Measurements from ENCODE around the gene CCDC57.
"Not testable (repeated sequence)": the region's sequence is repeated elsewhere in the genome, so short reads cannot be mapped to it uniquely, and the experiment has no call there.

The CCDC57 gene

DNA sequence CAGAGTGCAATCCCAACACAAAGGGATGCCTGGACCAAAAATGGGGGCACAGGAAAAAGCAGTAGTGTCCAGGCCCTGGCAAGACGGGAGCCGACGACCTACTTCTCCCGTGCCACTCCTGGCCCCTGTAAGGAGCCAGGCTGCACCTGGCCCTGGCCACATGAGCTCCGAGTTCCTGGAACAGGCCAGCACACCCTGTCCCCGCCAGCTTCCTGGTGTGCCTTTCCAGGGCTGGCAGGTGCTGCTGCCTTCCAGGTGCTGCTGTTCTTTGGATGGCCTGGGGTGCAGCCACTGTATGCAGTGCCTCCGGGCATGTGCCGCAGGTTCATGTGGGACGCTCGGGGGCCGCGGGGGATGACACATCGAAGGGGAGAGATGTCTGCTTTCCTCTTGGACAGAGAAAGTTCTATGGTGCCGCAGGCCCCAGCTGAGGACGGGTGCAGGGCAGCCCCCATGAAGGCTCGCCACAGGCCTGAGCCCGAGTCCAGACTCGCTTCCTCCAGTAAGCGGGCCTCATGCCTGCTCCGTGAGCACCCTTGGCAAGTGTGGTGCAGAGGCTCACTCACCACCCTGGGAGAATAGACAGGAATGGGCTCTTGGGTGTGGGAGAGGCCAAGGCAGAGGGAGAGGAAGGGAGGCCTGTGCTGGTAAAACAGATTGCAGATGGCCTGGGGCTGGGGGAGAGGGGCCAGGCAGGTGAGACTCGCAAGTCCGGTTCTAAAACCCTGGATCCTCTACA is 59.9 kb downstream of the CCDC57 start:
- DNase-seq (ENCODE audit: low spot score): no peak

DNA sequence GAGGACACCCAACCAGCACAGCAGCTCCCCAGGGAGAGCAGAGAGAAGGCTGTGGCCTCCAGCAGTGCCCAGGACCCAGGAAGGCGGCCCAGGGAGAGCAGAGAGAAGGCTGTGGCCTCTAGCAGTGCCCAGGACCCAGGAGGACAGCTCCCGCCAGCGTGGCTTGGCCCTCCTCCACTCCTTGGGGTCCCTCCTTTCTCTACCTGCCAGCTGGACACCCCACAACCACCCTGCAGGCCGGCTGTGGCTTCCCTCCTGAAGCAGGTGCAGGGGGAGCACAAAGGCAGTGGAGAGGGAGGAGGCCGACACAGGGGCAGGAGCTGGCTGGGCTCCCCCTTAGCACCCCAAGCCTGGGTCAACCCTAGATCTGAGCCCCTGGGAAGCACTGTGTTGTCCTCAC is 60.5 kb downstream of the CCDC57 start:
- no peak for DNase-seq (ENCODE audit: low spot score)

DNA sequence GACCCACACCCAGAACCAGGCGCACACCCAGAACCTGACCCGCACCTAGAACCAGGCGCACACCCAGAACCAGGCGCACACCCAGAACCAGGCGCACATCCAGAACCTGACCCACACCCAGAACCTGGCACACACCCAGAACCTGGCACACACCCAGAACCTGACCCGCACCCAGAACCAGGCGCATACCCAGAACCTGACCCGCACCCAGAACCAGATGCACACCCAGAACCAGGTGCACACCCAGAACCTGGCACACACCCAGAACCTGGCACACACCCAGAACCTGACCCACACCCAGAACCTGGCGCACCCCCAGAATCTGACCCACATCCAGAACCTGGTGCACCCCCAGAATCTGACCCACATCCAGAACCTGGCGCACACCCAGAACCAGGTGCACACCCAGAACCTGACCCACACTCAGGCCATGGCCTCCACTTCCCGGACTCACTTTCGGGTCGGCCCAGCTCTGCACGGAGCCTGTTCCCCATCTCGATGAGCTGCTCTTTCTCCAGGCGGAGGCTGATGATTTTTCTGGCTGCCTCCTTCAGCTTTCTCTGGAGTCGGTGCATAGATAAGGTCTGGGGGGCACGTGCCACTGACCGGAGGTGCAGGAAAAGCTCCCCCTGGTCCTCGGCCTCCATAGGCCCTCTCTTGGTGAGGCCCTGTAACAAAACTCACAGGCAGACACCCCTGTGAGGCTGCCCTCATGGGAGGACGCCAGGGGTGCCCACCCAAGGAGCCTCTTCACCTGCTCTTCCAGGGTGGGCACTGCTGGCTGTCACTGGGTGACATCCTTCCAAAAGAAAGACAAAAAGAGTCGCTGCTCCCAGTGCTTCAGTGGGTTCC is 61.3 kb downstream of the CCDC57 start:
- no peak for DNase-seq (ENCODE audit: low spot score)

DNA sequence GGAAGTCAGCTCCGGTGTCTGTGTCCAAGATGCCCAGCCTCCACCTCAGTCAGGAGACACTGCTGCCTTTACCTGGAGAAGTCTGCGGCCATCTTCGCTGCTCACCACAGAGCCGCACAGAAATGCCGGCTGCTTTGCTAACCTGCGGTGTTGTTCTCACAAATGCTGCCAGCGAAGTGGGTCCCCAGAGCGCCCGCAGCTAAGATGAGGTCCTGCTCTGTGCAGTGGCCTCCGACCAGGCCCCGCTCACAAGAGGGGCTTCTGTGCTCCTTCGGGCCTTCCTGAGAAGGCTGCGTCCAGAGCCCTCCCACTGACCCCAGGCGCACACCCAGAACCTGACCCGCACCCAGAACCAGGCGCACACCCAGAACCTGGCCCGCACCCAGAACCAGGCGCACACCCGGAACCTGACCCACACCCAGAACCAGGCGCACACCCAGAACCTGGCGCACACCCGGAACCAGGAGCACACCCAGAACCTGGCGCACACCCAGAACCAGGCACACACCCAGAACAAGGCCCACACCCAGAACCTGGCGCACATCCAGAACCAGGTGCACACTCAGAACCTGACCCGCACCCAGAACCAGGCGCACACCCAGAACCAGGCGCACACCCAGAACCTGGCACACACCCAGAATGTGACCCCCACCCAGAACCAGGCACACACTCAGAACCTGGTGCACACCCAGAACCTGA is 63.1 kb downstream of the CCDC57 start:
- DNase-seq (ENCODE audit: low spot score): no peak

DNA sequence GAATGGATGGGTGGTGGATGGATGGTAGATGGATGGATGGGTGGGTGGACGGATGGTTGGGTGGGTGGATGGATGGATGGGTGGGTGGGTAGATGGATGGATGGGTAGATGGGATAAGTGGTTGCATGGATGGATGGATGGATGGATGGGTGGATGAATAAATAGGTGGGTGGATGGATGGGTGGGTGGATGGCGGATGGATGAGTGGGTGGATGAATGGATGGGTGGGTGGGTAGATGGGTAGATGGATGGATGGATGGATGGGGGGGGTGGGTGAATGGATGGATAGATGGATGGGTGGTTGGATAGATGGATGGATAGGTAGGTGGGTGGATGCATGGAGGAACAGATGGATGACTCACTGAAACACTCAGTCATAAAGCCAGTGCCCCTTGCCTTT is 63.6 kb downstream of the CCDC57 start:
- no peak for DNase-seq (ENCODE audit: low spot score)

DNA sequence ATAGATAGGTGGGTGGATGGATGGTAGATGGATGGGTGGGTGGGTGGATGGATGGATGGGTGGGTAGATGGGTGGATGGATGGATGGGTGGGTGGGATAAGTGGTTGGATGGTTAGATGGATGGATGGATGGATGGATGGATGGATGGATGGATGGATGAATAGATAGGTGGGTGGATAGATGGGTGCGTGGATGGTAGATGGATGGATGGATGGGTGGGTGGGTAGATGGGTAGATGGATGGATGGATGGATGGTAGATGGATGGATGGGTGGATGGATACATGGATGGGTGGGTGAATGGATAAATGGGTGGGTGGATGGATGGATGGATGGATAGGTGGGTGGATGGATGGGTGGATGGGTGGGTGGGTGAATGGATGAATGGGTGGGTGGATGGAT is 64.6 kb downstream of the CCDC57 start:
- no peak for DNase-seq (ENCODE audit: low spot score)

- no peak for DNase-seq (ENCODE audit: low spot score)
These were observed 65.7 kb downstream of the CCDC57 start for GRCh38 chr17:82146663-82147654.

DNA sequence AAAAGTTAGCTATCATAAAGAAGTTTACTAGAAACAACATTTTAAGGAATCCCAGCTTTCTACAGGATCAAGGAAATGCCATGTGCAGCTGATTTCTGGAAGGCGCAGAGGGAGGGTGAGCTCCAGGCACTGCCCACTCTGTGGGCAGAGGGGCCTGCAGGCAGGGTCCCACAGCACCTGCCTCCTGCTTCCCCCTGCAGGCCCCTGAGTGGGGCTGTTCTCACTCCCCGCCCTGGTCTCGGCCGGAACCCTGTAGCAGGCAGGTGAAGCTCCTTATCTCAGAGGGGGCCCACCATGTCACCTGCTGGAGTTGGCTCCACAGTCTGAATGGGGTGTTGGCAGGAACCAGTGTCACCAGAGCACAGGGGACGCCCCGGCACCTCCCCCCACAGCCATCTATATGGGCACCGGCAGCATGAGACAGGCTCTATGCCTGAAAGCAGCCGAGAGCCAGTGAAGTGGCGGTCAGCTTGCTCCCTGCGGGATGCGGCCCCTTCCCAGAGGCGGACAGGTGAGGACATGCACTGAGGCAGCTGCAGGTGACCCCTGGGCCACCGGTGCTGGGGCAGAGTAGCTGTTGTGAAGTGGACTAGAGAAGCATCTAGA is 67.0 kb downstream of the CCDC57 start:
- no peak for DNase-seq (ENCODE audit: low spot score)

GRCh38 chr17:82143333-82143732 is 69.3 kb downstream of the CCDC57 start:
- no peak for DNase-seq (ENCODE audit: low spot score)

DNA sequence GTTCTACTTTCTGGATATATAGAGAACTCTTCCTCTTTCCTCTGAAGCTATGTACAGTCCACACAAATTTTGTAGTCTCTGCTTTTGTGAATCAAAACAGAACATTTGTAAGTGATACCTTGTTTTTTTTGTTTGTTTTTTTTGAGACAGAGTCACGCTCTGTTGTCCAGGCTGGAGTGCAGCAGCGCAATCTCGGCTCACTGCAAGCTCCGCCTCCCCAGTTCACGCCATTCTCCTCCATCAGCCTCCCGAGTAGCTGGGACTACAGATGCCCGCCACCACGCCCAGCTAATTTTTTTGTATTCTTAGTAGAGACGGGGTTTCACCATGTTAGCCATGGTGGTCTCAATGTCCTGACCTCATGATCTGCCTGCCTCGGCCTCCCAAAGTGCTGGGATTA is 72.7 kb downstream of the CCDC57 start:
- DNase-seq (ENCODE audit: low spot score): not testable (repeated sequence)

GRCh38 chr17:82138511-82138992 is 74.1 kb downstream of the CCDC57 start:
- DNase-seq (ENCODE audit: low spot score): no peak

GRCh38 chr17:82134101-82134500 is 78.5 kb downstream of the CCDC57 start:
- DNase-seq (ENCODE audit: low spot score): no peak

GRCh38 chr17:82133166-82133953 is 79.3 kb downstream of the CCDC57 start:
- not testable (repeated sequence) for DNase-seq (ENCODE audit: low spot score)

DNA sequence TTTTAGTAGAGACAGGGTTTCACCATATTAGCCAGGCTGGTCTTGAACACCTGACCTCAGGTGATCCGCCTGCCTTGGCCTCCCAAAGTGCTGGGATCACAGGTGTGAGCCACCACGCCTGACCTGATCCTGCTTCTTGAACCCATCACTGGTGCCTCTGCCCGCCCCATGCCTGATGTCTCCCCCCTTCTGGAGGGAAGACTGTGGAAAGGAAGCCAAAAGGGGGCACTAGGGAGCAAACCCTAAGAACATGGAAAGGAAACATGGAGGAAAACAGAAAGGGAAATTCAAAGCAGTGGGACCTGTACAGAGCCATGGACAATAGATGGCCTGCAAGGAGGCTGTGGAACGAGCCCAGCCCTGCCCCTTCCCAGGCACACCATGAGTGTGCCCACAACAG is 83.5 kb downstream of the CCDC57 start:
- no peak for DNase-seq (ENCODE audit: low spot score)

DNA sequence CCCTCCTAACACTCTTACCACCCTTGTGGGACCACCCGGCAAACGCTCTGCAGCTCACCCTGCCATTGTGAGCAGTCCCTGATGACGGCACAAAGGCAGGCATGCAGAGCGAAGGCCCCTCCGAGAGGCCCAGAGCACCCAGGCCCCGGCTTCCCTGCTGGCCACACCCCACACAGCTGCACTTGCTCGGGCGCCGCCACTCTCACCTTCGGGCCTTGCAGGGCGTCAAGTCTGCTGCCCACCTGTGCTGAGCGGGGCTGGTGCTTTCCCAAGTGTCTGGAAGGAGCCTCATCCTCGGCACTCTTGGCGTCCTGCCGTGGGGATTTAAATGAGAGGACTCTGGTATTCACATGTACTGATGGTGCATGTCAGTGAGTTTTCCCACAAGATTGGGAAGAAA is 84.4 kb downstream of the CCDC57 start:
- DNase-seq (ENCODE audit: low spot score): no peak

DNA sequence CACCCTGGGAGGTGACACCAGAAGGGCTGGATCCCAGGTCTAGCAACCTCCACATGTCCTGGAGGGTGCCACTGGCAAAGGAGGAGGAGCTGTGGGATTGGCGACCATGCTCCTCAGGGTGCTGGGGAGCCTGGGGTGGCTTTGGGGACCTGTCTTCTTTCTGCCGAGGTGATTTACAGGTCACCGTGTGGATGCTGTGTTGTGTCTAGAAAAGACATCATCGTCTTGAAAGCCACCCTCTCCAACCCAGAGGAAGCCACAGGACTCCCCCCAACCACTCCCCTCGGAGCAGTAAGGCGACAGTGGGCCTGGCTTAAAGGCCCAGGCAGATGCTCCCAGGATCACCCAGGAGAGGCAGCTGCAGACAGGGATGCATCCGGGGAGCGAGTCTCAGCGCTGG is 84.9 kb downstream of the CCDC57 start:
- no peak for DNase-seq (ENCODE audit: low spot score)

GRCh38 chr17:82127315-82127595 is 85.4 kb downstream of the CCDC57 start:
- DNase-seq (ENCODE audit: low spot score): no peak

DNA sequence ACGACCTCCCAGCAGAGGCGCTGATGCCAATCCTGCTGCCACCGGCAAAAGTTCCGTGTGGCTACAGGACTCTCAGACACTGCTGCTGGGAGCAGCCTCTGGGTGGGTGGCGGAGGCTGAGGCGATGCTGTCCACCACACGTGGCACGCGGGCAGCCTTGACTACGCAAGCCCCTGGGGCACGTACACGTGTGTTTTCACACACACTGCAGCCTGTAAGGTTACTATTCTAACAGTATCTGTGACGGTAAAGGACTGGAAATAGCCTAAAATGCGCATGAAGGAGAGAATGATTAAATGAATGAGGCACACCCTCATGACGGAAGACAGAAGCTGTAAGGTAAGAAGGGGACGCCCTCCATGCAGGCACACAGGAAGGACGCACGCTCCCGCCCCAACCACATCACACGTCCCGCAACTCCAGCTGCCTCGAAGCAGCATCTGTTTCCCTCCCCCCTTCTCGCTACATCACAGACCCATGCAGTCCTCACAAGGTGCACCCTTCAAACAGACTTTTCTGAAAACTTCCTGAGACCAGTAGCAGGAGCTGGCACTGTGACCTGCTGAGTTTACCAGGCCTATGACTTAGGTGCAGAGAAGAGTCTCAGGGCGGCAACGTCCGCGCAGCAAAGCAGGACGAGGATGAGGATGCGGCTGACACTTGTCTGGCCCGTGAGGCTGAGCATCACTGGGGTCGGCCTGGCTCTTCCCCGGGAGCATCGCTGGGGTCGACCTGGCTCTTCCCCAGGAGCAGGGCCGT is 85.9 kb downstream of the CCDC57 start:
- DNase-seq (ENCODE audit: low spot score): peak; percentile 94

- no peak for DNase-seq (ENCODE audit: low spot score)
These were observed 88.5 kb downstream of the CCDC57 start for GRCh38 chr17:82124101-82124500.
